SU-DHL-6 (cell line): ENCODE results near the gene YY1.

Experiments used
- CTCF ChIP-seq: fragments of 200-600 bp; sonication (generic); IDR thresholded peaks from one replicate; pipeline ENCODE4 v1.5.1; 2017; ENCODE audit warnings: antibody characterized with exemption, mild to moderate bottlenecking, low read length, moderate library complexity; ENCODE audit not compliant: insufficient read depth, poor library complexity, severe bottlenecking
- EZH2phosphoT487 ChIP-seq: fragments of 200-600 bp; sonication (generic), shearing (Covaris generic); conservative IDR thresholded peaks from 2 replicates; pipeline ENCODE4 v1.6.1; 2018; ENCODE audit warnings: mild to moderate bottlenecking, antibody characterized with exemption, low read length, moderate library complexity, mixed read lengths

DNA sequence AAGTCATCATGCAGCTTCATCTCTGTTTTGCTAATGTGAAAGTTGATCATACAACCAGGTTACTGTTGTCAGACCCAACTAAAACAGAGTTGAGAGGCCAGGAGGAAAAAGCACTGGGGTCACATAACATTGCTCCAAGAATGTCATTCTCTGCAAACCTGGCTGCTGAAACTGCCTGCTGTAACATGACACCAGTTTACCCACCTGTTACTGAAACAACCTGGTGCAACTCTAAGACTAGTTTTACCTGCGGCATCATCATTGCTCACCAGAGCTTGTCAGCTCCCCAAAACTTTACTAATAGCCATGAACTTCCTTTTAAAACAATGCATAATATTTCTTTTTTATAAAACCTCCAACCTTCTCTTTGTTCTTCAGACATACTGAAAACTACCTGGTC, 48.8 kb upstream of the YY1 start:
- TF ChIP-seq CTCF = no peak
- no peak for TF ChIP-seq EZH2phosphoT487
